ENCODE data around the gene KCTD2. TPM values are rescaled to one million over a fixed set of nuclear protein-coding genes. Genes with fewer than 3 reads are reported as not detected.

KCTD2 gene
- total RNA-seq, 1 experiment from 2014 or later: 34.9 TPM

- Histone ChIP-seq H3K36me3 (replicated peaks; ENCODE audit: control insufficient read depth, insufficient read depth, low read length) (no peaks in the 10 kb centered on the region), H3K4me3 (ENCODE audit: insufficient read depth, low read depth, low read length) (peak within 1 kb of the TSS; percentile 89), H3K27me3 (ENCODE audit: control insufficient read depth, insufficient read depth, low read length) (no peaks in the 10 kb centered on the region)
- DNase-seq: peak; percentile 98
Measured at GRCh38 chr17:75087558-75088453, 40.8 kb downstream of the KCTD2 start, which contains the start of gene SLC16A5. SLC16A5 (plus strand) TSS chr17:75087954; CDS start chr17:75093637, 5,683 bp downstream.

- H3K4me3 ChIP-seq (ENCODE audit: insufficient read depth, low read depth, low read length): peak overlapping the region; percentile 89
- no peaks in the 10 kb centered on the region for H3K27me3 ChIP-seq (ENCODE audit: control insufficient read depth, insufficient read depth, low read length)
- no peaks in the 10 kb centered on the region for H3K36me3 ChIP-seq (replicated peaks; ENCODE audit: control insufficient read depth, insufficient read depth, low read length)
- peak; percentile 70 for DNase-seq
Measured at GRCh38 chr17:75088465-75089417, 41.7 kb downstream of the KCTD2 start.

- Histone ChIP-seq H3K4me3 (ENCODE audit: insufficient read depth, low read depth, low read length) (no peak overlapping the region), H3K36me3 (replicated peaks; ENCODE audit: control insufficient read depth, insufficient read depth, low read length) (no peaks in the 10 kb centered on the region), H3K27me3 (ENCODE audit: control insufficient read depth, insufficient read depth, low read length) (no peaks in the 10 kb centered on the region)
- DNase-seq: peak; percentile 57
Measured at GRCh38 chr17:75090871-75091854, 44.1 kb downstream of the KCTD2 start.

GRCh38 chr17:75091855-75092327, 44.9 kb downstream of the KCTD2 start:
- Histone ChIP-seq H3K27me3 (ENCODE audit: control insufficient read depth, insufficient read depth, low read length) (no peaks in the 10 kb centered on the region), H3K36me3 (replicated peaks; ENCODE audit: control insufficient read depth, insufficient read depth, low read length) (no peaks in the 10 kb centered on the region), H3K4me3 (ENCODE audit: insufficient read depth, low read depth, low read length) (no peak overlapping the region)
- DNase-seq: no peak

- Histone ChIP-seq H3K4me3 (ENCODE audit: insufficient read depth, low read depth, low read length) (no peak overlapping the region), H3K36me3 (replicated peaks; ENCODE audit: control insufficient read depth, insufficient read depth, low read length) (peaks cover 4% of the 10 kb centered on the region), H3K27me3 (ENCODE audit: control insufficient read depth, insufficient read depth, low read length) (no peaks in the 10 kb centered on the region)
- no peak for DNase-seq
Measured at GRCh38 chr17:75093548-75094158, 46.6 kb downstream of the KCTD2 start.

- H3K27me3 ChIP-seq (ENCODE audit: control insufficient read depth, insufficient read depth, low read length): no peaks in the 10 kb centered on the region
- DNase-seq: no peak
- no peak overlapping the region for H3K4me3 ChIP-seq (ENCODE audit: insufficient read depth, low read depth, low read length)
- peaks cover 9% of the 10 kb centered on the region for H3K36me3 ChIP-seq (replicated peaks; ENCODE audit: control insufficient read depth, insufficient read depth, low read length)
Measured at GRCh38 chr17:75094871-75095399, 47.9 kb downstream of the KCTD2 start.

- Histone ChIP-seq H3K4me3 (ENCODE audit: insufficient read depth, low read depth, low read length) (no peak overlapping the region), H3K36me3 (replicated peaks; ENCODE audit: control insufficient read depth, insufficient read depth, low read length) (peaks cover 12% of the 10 kb centered on the region), H3K27me3 (ENCODE audit: control insufficient read depth, insufficient read depth, low read length) (no peaks in the 10 kb centered on the region)
- peak; percentile 76 for DNase-seq
Measured at GRCh38 chr17:75096082-75096625, 49.1 kb downstream of the KCTD2 start.

- Histone ChIP-seq H3K36me3 (replicated peaks; ENCODE audit: control insufficient read depth, insufficient read depth, low read length) (peaks cover 12% of the 10 kb centered on the region), H3K27me3 (ENCODE audit: control insufficient read depth, insufficient read depth, low read length) (no peaks in the 10 kb centered on the region), H3K4me3 (ENCODE audit: insufficient read depth, low read depth, low read length) (no peak overlapping the region)
- peak; percentile 24 for DNase-seq
Measured at GRCh38 chr17:75097865-75098264, 50.8 kb downstream of the KCTD2 start.

- peaks cover 12% of the 10 kb centered on the region for H3K36me3 ChIP-seq (replicated peaks; ENCODE audit: control insufficient read depth, insufficient read depth, low read length)
- peak; percentile 18 for DNase-seq
- H3K4me3 ChIP-seq (ENCODE audit: insufficient read depth, low read depth, low read length): no peak overlapping the region
- no peaks in the 10 kb centered on the region for H3K27me3 ChIP-seq (ENCODE audit: control insufficient read depth, insufficient read depth, low read length)
Measured at GRCh38 chr17:75098861-75099260, 51.8 kb downstream of the KCTD2 start.

- Histone ChIP-seq H3K27me3 (ENCODE audit: control insufficient read depth, insufficient read depth, low read length) (no peaks in the 10 kb centered on the region), H3K36me3 (replicated peaks; ENCODE audit: control insufficient read depth, insufficient read depth, low read length) (peaks cover 14% of the 10 kb centered on the region), H3K4me3 (ENCODE audit: insufficient read depth, low read depth, low read length) (no peak overlapping the region)
- DNase-seq: peak; percentile 31
Measured at GRCh38 chr17:75099881-75100595, 53.0 kb downstream of the KCTD2 start.

GRCh38 chr17:75102385-75102821, 55.4 kb downstream of the KCTD2 start:
- Histone ChIP-seq H3K27me3 (ENCODE audit: control insufficient read depth, insufficient read depth, low read length) (no peaks in the 10 kb centered on the region), H3K4me3 (ENCODE audit: insufficient read depth, low read depth, low read length) (no peak overlapping the region), H3K36me3 (replicated peaks; ENCODE audit: control insufficient read depth, insufficient read depth, low read length) (peaks cover 14% of the 10 kb centered on the region)
- DNase-seq: peak; percentile 59

All from H7 (cell line).